Measurements from ENCODE around the gene HNRNPA1.

GRCh38 chr12:54286042-54287030 lies 5.8 kb downstream of the HNRNPA1 start:
- TF ChIP-seq CTCF (IDR thresholded peaks at IDR 0.05) (no peak), NR2C2 (CRISPR knock-in tag; IDR thresholded peaks at IDR 0.05) (no peak), USF2 (CRISPR knock-in tag; IDR thresholded peaks at IDR 0.05) (no peak), ZSCAN18 (CRISPR knock-in tag; IDR thresholded peaks at IDR 0.05) (no peak), AFF4 (CRISPR knock-in tag; IDR thresholded peaks at IDR 0.05; ENCODE audit: borderline replicate concordance) (no peak), STAT6 (CRISPR knock-in tag; conservative IDR thresholded peaks at IDR 0.05; ENCODE audit: low read depth) (no peak), GABPB1 (CRISPR knock-in tag; IDR thresholded peaks at IDR 0.05) (no peak), ZBTB21 (CRISPR knock-in tag; IDR thresholded peaks at IDR 0.05; ENCODE audit: borderline replicate concordance) (no peak), NR3C1 (CRISPR knock-in tag; conservative IDR thresholded peaks at IDR 0.05; ENCODE audit: low read depth) (no peak), MAX (CRISPR knock-in tag; IDR thresholded peaks at IDR 0.05) (no peak), HMGXB4 (CRISPR knock-in tag; IDR thresholded peaks at IDR 0.05) (no peak), TCF7 (CRISPR knock-in tag; IDR thresholded peaks at IDR 0.05; ENCODE audit: low read depth) (no peak), CREM (CRISPR knock-in tag; IDR thresholded peaks at IDR 0.05) (no peak), ESRRA (CRISPR knock-in tag; IDR thresholded peaks at IDR 0.05; ENCODE audit: borderline replicate concordance) (no peak)

Data from WTC11 (cell line).